ENCODE results near the gene DMPK.

DMPK gene

GRCh38 chr19:45825263-45825605 lies 42.9 kb upstream of the DMPK start:
- no peak for ATAC-seq
- TF ChIP-seq ARNTL (CRISPR knock-in tag; IDR thresholded peaks at IDR 0.05; ENCODE audit: borderline replicate concordance, low read depth): no peak
- TF ChIP-seq, protein P1, sequence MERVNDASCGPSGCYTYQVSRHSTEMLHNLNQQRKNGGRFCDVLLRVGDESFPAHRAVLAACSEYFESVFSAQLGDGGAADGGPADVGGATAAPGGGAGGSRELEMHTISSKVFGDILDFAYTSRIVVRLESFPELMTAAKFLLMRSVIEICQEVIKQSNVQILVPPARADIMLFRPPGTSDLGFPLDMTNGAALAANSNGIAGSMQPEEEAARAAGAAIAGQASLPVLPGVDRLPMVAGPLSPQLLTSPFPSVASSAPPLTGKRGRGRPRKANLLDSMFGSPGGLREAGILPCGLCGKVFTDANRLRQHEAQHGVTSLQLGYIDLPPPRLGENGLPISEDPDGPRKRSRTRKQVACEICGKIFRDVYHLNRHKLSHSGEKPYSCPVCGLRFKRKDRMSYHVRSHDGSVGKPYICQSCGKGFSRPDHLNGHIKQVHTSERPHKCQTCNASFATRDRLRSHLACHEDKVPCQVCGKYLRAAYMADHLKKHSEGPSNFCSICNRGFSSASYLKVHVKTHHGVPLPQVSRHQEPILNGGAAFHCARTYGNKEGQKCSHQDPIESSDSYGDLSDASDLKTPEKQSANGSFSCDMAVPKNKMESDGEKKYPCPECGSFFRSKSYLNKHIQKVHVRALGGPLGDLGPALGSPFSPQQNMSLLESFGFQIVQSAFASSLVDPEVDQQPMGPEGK (CRISPR knock-in tag; IDR thresholded peaks at IDR 0.05; ENCODE audit: borderline replicate concordance): no peak
- no peak for TF ChIP-seq ZC3H10 (CRISPR knock-in tag; IDR thresholded peaks at IDR 0.05)
- no peak for TF ChIP-seq PPARA (CRISPR knock-in tag; IDR thresholded peaks at IDR 0.05; ENCODE audit: borderline replicate concordance)
- no peak for TF ChIP-seq TSHZ2 (CRISPR knock-in tag; IDR thresholded peaks at IDR 0.05)
- TF ChIP-seq ZFP30 (CRISPR knock-in tag; IDR thresholded peaks at IDR 0.05): no peak
- TF ChIP-seq ZNF70 (CRISPR knock-in tag; IDR thresholded peaks at IDR 0.05): no peak
- TF ChIP-seq CSRNP3 (CRISPR knock-in tag; IDR thresholded peaks at IDR 0.05): no peak
- TF ChIP-seq OSR1 (CRISPR knock-in tag; IDR thresholded peaks at IDR 0.05): no peak
- TF ChIP-seq RARB (CRISPR knock-in tag; IDR thresholded peaks at IDR 0.05): no peak
- TF ChIP-seq ZNF8 (CRISPR knock-in tag; IDR thresholded peaks at IDR 0.05): no peak
- TF ChIP-seq CSDC2 (CRISPR knock-in tag; IDR thresholded peaks at IDR 0.05): no peak
- no peak for TF ChIP-seq SNAI2 (CRISPR knock-in tag; IDR thresholded peaks at IDR 0.05)
- TF ChIP-seq ZFP3 (CRISPR knock-in tag; IDR thresholded peaks at IDR 0.05): no peak

- ATAC-seq: no peak
- TF ChIP-seq RARB (CRISPR knock-in tag; IDR thresholded peaks at IDR 0.05): no peak
- no peak for TF ChIP-seq TSHZ2 (CRISPR knock-in tag; IDR thresholded peaks at IDR 0.05)
- no peak for TF ChIP-seq TCF4 (CRISPR knock-in tag; IDR thresholded peaks at IDR 0.05; ENCODE audit: borderline replicate concordance)
- no peak for TF ChIP-seq ESRRG (CRISPR knock-in tag; IDR thresholded peaks at IDR 0.05)
- TF ChIP-seq, protein P1 (CRISPR knock-in tag; IDR thresholded peaks at IDR 0.05; ENCODE audit: borderline replicate concordance): no peak
- TF ChIP-seq ZFP30 (CRISPR knock-in tag; IDR thresholded peaks at IDR 0.05): no peak
- no peak for TF ChIP-seq ISL1 (CRISPR knock-in tag; IDR thresholded peaks at IDR 0.05)
- no peak for TF ChIP-seq TOX (CRISPR knock-in tag; IDR thresholded peaks at IDR 0.05; ENCODE audit: borderline replicate concordance)
- TF ChIP-seq ARNTL (CRISPR knock-in tag; IDR thresholded peaks at IDR 0.05; ENCODE audit: borderline replicate concordance, low read depth): no peak
- no peak for TF ChIP-seq ZFP3 (CRISPR knock-in tag; IDR thresholded peaks at IDR 0.05)
- TF ChIP-seq CREB5 (CRISPR knock-in tag; IDR thresholded peaks at IDR 0.05; ENCODE audit: low read depth): no peak
- no peak for TF ChIP-seq ZC3H10 (CRISPR knock-in tag; IDR thresholded peaks at IDR 0.05)
Observed at GRCh38 chr19:45824531-45825262, 42.4 kb upstream of the DMPK start.
